ENCODE measurements around the gene HDDC3. TPM values are rescaled to one million over a fixed set of nuclear protein-coding genes. Genes with fewer than 3 reads are reported as not detected.

The HDDC3 gene
- 18.5 and 19.6 TPM in 2 replicates for total RNA-seq (2014; rRNA removed)
- percentile 54 among the genes with signal in this experiment for Bru-seq, nascent RNA
- BruChase-seq, experiment 1, labeled RNA remaining after a 6-hour chase, result percentile 53 among the genes with signal in this experiment
- BruChase-seq, experiment 2, labeled RNA remaining after a 2-hour chase, result percentile 49 among the genes with signal in this experiment
- long read RNA-seq, full-length matches to known transcripts, result 14 of 17 reads
- long read RNA-seq, partial matches to known transcripts, result 0 of 17 reads
- long read RNA-seq, other reads (novel, unspliced or antisense), result 3 of 17 reads

- H3K9me3 ChIP-seq (ENCODE audit: low read length), result no peaks in the 10 kb centered on the region
- peak within 1 kb of the TSS; percentile 97 for H3K4me2 ChIP-seq (ENCODE audit: low read length)
- ATAC-seq (peak; percentile 51), DNase-seq (peak; percentile 88)
- CTCF ChIA-PET, result interaction anchor here (0.5 to 2.1 kb wide), 9 partner anchors 18 to 340 kb away, joined by 3 to 10 read pairs (median 3); partner anchors contain the start of gene MAN2A2
- no peaks in the 10 kb centered on the region for H3K27me3 ChIP-seq (ENCODE audit: low read length)
- peak within 1 kb of the TSS; percentile 78 for H3K27ac ChIP-seq (ENCODE audit: low read length)
- intact Hi-C loops (cut with micrococcal nuclease), result loop anchor here (2.0 to 10.0 kb wide), 3 partner anchors 29 to 103 kb away; partner anchors contain the start of genes MAN2A2 and PRC1
- H3K4me3 ChIP-seq (ENCODE audit: low read length), result peak within 1 kb of the TSS; percentile 87
- H3K9ac ChIP-seq (ENCODE audit: low read length), result peak within 1 kb of the TSS; percentile 83
- H3K4me1 ChIP-seq (ENCODE audit: insufficient read depth, low read length), result peaks cover 39% of the 10 kb centered on the region
- peak within 1 kb of the TSS; percentile 94 for H2AFZ ChIP-seq (ENCODE audit: low read length)
- TSS peak; percentile 39 for BruUV-seq (replicated peaks)
- no peaks in the 10 kb centered on the region for H3K9me2 ChIP-seq (replicated peaks; ENCODE audit: low read length)
- H3F3A ChIP-seq (ENCODE audit: low read length, unreplicated experiment), result no peaks in the 10 kb centered on the region
- H3K36me3 ChIP-seq (ENCODE audit: low read depth, low read length), result no peaks in the 10 kb centered on the region
- POLR2A ChIA-PET (ENCODE audit: unreplicated experiment), result interaction anchor here (0.6 to 0.9 kb wide), 3 partner anchors 23 to 114 kb away, joined by 3 read pairs; partner anchors contain the start of gene MAN2A2
- peaks cover 23% of the 10 kb centered on the region for H3K79me2 ChIP-seq (ENCODE audit: low read length)
- H4K20me1 ChIP-seq (ENCODE audit: low read length), result no peaks in the 10 kb centered on the region
- TF ChIP-seq EZH2 (IDR thresholded peaks at IDR 0.05; ENCODE audit: low read length, unreplicated experiment) (no peak), EZH2phosphoT487 (IDR thresholded peaks at IDR 0.05; ENCODE audit: borderline replicate concordance, low read length) (no peak), CTCF (conservative IDR thresholded peaks at IDR 0.05; ENCODE audit: low read depth, low read length) (peak; percentile 85)
These were observed at the start of gene HDDC3 for GRCh38 chr15:90931828-90932659. TSS of gene HDDC3 (minus strand) at chr15:90932549. CDS start at chr15:90932540, 9 bp downstream.

- ATAC-seq (no peak), DNase-seq (no peak)
- no peaks in the 10 kb centered on the region for H4K20me1 ChIP-seq (ENCODE audit: low read length)
- no peaks in the 10 kb centered on the region for H3K4me1 ChIP-seq (ENCODE audit: insufficient read depth, low read length)
- no peak overlapping the region for H2AFZ ChIP-seq (ENCODE audit: low read length)
- H3K79me2 ChIP-seq (ENCODE audit: low read length), result peaks cover 45% of the 10 kb centered on the region
- no peaks in the 10 kb centered on the region for H3K27me3 ChIP-seq (ENCODE audit: low read length)
- POLR2A ChIA-PET (ENCODE audit: unreplicated experiment), result no interaction called here
- no peak overlapping the region for H3K9ac ChIP-seq (ENCODE audit: low read length)
- CTCF ChIA-PET, result no interaction called here
- H3K9me2 ChIP-seq (replicated peaks; ENCODE audit: low read length), result no peaks in the 10 kb centered on the region
- H3K4me3 ChIP-seq (ENCODE audit: low read length), result no peak overlapping the region
- H3K4me2 ChIP-seq (ENCODE audit: low read length), result no peak overlapping the region
- TF ChIP-seq CTCF (conservative IDR thresholded peaks at IDR 0.05; ENCODE audit: low read depth, low read length) (no peak), EZH2 (IDR thresholded peaks at IDR 0.05; ENCODE audit: low read length, unreplicated experiment) (no peak), EZH2phosphoT487 (IDR thresholded peaks at IDR 0.05; ENCODE audit: borderline replicate concordance, low read length) (no peak)
- H3K27ac ChIP-seq (ENCODE audit: low read length), result no peak overlapping the region
- H3K9me3 ChIP-seq (ENCODE audit: low read length), result no peaks in the 10 kb centered on the region
- intact Hi-C loops (cut with micrococcal nuclease), result no loop called here
- no peaks in the 10 kb centered on the region for H3F3A ChIP-seq (ENCODE audit: low read length, unreplicated experiment)
- H3K36me3 ChIP-seq (ENCODE audit: low read depth, low read length), result peaks cover 60% of the 10 kb centered on the region
- no TSS peak for BruUV-seq (replicated peaks)
These were observed 49.8 kb upstream of the HDDC3 start for GRCh38 chr15:90982135-90982534.
